ENCODE results near the gene SEMA6A.

Gene SEMA6A

GRCh38 chr5:116455061-116455460 is 119.6 kb downstream of the SEMA6A start:
- no peak for DNase-seq

GRCh38 chr5:116454417-116454927 is 120.2 kb downstream of the SEMA6A start:
- no peak for DNase-seq

- DNase-seq, result no peak
Observed at GRCh38 chr5:116453988-116454411, 120.6 kb downstream of the SEMA6A start.

GRCh38 chr5:116452774-116453368 is 121.8 kb downstream of the SEMA6A start:
- DNase-seq, result no peak

- DNase-seq, result no peak
Observed at GRCh38 chr5:116451905-116452450, 122.6 kb downstream of the SEMA6A start.

- DNase-seq, result no peak
Observed at GRCh38 chr5:116451066-116451465, 123.6 kb downstream of the SEMA6A start.

GRCh38 chr5:116449458-116449857 is 125.2 kb downstream of the SEMA6A start:
- no peak for DNase-seq

- DNase-seq, result no peak
Observed at GRCh38 chr5:116448870-116449427, 125.7 kb downstream of the SEMA6A start.

GRCh38 chr5:116448450-116448849 is 126.2 kb downstream of the SEMA6A start:
- no peak for DNase-seq

- DNase-seq, result no peak
Observed at GRCh38 chr5:116446356-116447005, 128.1 kb downstream of the SEMA6A start.

GRCh38 chr5:116445311-116445710 is 129.3 kb downstream of the SEMA6A start:
- DNase-seq, result no peak

GRCh38 chr5:116444373-116445295 is 130.0 kb downstream of the SEMA6A start:
- no peak for DNase-seq

GRCh38 chr5:116442931-116443551 is 131.6 kb downstream of the SEMA6A start:
- no peak for DNase-seq

GRCh38 chr5:116442095-116442534 is 132.5 kb downstream of the SEMA6A start:
- DNase-seq, result peak; percentile 39

- peak; percentile 27 for DNase-seq
Observed at GRCh38 chr5:116441223-116441622, 133.4 kb downstream of the SEMA6A start.

- no peak for DNase-seq
Observed at GRCh38 chr5:116440457-116441001, 134.1 kb downstream of the SEMA6A start.

- no peak for DNase-seq
Observed at GRCh38 chr5:116439905-116440304, 134.7 kb downstream of the SEMA6A start.

- no peak for DNase-seq
Observed at GRCh38 chr5:116438979-116439554, 135.6 kb downstream of the SEMA6A start.

- DNase-seq, result no peak
Observed at GRCh38 chr5:116437922-116438578, 136.6 kb downstream of the SEMA6A start.

- no peak for DNase-seq
Observed at GRCh38 chr5:116437351-116437705, 137.3 kb downstream of the SEMA6A start.

Data from NCI-H1092 (cell line).